Measurements from ENCODE around the gene NXT2. TPM values are rescaled to one million over a fixed set of nuclear protein-coding genes. Genes with fewer than 3 reads are reported as not detected.

Gene NXT2
- total RNA-seq, 1 experiment from 2014 or later = 20.3 TPM

DNA sequence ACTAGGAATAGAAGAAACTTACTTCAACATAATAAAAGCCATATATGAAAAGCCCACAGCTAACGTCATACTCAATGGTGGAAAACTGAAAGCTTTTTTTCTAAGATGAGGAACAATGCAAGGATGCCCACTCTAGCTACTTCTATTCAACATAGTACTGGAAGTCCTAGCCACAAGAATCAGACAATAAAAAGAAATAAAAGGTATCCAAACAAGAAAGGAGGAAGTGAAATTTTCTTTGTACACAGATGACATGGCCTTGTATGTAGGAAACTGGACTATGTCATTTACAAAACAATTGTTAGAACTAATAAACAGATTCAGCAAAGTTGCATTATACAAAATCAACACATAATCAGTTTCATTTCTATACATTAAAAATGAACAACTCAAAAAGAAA lies 25.5 kb upstream of the NXT2 start:
- H3K79me1 ChIP-seq (ENCODE audit: insufficient read depth, low read depth, low read length, poor library complexity, severe bottlenecking) = no peaks in the 10 kb centered on the region
- H3K18ac ChIP-seq (ENCODE audit: insufficient read length, low read depth, low read length) = no peak overlapping the region
- no peaks in the 10 kb centered on the region for H3K23me2 ChIP-seq (ENCODE audit: insufficient read length, low read depth, low read length, poor library complexity, severe bottlenecking)
- no peak for DNase-seq
- Mint-ChIP-seq H3K27ac (no peak overlapping the region), H3K9me3 (no peaks in the 10 kb centered on the region), H3K4me3 (no peak overlapping the region), H3K4me1 (no peaks in the 10 kb centered on the region), H3K36me3 (ENCODE audit: insufficient read depth in 1 of 3, low read depth in 3 of 3) (no peaks in the 10 kb centered on the region), H3K27me3 (ENCODE audit: low read depth) (peaks cover 23% of the 10 kb centered on the region)
- no peak overlapping the region for H3K4me2 ChIP-seq (ENCODE audit: insufficient read depth, insufficient read length, low read length)
- H3K4ac ChIP-seq (ENCODE audit: low read depth, low read length) = no peak overlapping the region
- WGBS (ENCODE audit: extremely low coverage, insufficient read length, low lambda C conversion rate) = no CpG with 5 or more reads among the region's 1 CpG
- no peak overlapping the region for H2BK20ac ChIP-seq (ENCODE audit: low read depth, low read length, poor library complexity, severe bottlenecking)
- no peak overlapping the region for H3K14ac ChIP-seq (ENCODE audit: insufficient read depth, low read length)
- no peak overlapping the region for H2AK5ac ChIP-seq (ENCODE audit: insufficient read length, low read length)
- H3T11ph ChIP-seq (ENCODE audit: low read length) = no peak overlapping the region
- no peaks in the 10 kb centered on the region for H3K4me1 ChIP-seq (ENCODE audit: insufficient read depth, low read length)
- no peak overlapping the region for H3K27ac ChIP-seq (ENCODE audit: insufficient read length, low read depth, low read length)
- no peak overlapping the region for H4K91ac ChIP-seq (ENCODE audit: insufficient read length, low read depth, low read length)
- no peaks in the 10 kb centered on the region for H3K27me3 ChIP-seq (ENCODE audit: insufficient read depth, low read length)
- no peak overlapping the region for H3K56ac ChIP-seq (ENCODE audit: insufficient read length, low read depth, low read length)
- no peaks in the 10 kb centered on the region for H3K9me3 ChIP-seq (ENCODE audit: control insufficient read depth, low read depth, low read length)
- no peaks in the 10 kb centered on the region for H3K79me2 ChIP-seq (ENCODE audit: insufficient read depth, low read length)
- no peak overlapping the region for H2BK5ac ChIP-seq (ENCODE audit: insufficient read length, low read length)
- H2BK12ac ChIP-seq (ENCODE audit: insufficient read length, low read depth, low read length) = no peak overlapping the region
- no peak overlapping the region for H4K5ac ChIP-seq (ENCODE audit: insufficient read length, low read depth, low read length)
- H2BK120ac ChIP-seq (ENCODE audit: low read depth, low read length, poor library complexity, severe bottlenecking) = no peak overlapping the region
- H4K20me1 ChIP-seq (ENCODE audit: control insufficient read depth, insufficient read depth, insufficient read length) = no peaks in the 10 kb centered on the region
- H3K9ac ChIP-seq (ENCODE audit: extremely low read depth, insufficient read length, low read length) = no peak overlapping the region
- TF ChIP-seq CTCF (conservative IDR thresholded peaks at IDR 0.05) = no peak
- H2BK15ac ChIP-seq (ENCODE audit: low read depth, low read length) = no peak overlapping the region
- H4K8ac ChIP-seq (replicated peaks; ENCODE audit: insufficient read length, low read depth, low read length) = no peak overlapping the region
- H3K23ac ChIP-seq (ENCODE audit: insufficient read length, low read depth, low read length) = no peak overlapping the region
- no peak overlapping the region for H2AFZ ChIP-seq (ENCODE audit: low read length)

Data from H9 (cell line).